BLaER1 treated with 17β-estradiol and CSF1 and Interleukin-3, amounts not matched to agents 10 nM and 100 nM (cell line): ENCODE results near the gene ERMAP.

Experiments used
- H3K27ac ChIP-seq, 11 experiments: shearing (Covaris generic); formaldehyde crosslinking; 2 replicates each; pipeline ENCODE4 v1.8.1; 2022
- H3K27me3 ChIP-seq, 11 experiments: shearing (Covaris generic); formaldehyde crosslinking; 2 replicates each; pipeline ENCODE4 v1.8.1; 2022
- H3K36me3 ChIP-seq, 11 experiments: shearing (Covaris generic); formaldehyde crosslinking; 2 replicates each; pipeline ENCODE4 v1.8.1; 2022
- H3K4me1 ChIP-seq, 10 experiments: shearing (Covaris generic); formaldehyde crosslinking; 2 replicates each; pipeline ENCODE4 v1.8.1; 2022
- H3K4me2 ChIP-seq, 11 experiments: shearing (Covaris generic); formaldehyde crosslinking; 2 replicates each; pipeline ENCODE4 v1.8.1; 2022
- H3K4me3 ChIP-seq, 10 experiments: shearing (Covaris generic); formaldehyde crosslinking; 2 replicates each; pipeline ENCODE4 v1.8.1; 2022
- H3K9ac ChIP-seq, 11 experiments: shearing (Covaris generic); formaldehyde crosslinking; 2 replicates each; pipeline ENCODE4 v1.8.1; 2022
- H3K9me3 ChIP-seq, 11 experiments: shearing (Covaris generic); formaldehyde crosslinking; replicated peaks in 1 of 11; 2 replicates each; pipeline ENCODE4 v1.8.1; 2022
- H4K20me1 ChIP-seq, 11 experiments: shearing (Covaris generic); formaldehyde crosslinking; 2 replicates each; pipeline ENCODE4 v1.8.1; 2022
- Cebpa-rat ChIP-seq, 11 experiments: shearing (Covaris generic); IDR thresholded peaks; 2 replicates each; pipeline ENCODE4 v1.8.1; 2022

ERMAP gene

GRCh38 chr1:42832641-42833240 is 15.8 kb downstream of the ERMAP start:
- Histone ChIP-seq H3K9ac (no peak overlapping the region), H4K20me1 (no peaks in the 10 kb centered on the region), H3K27me3 (no peaks in the 10 kb centered on the region), H3K9me3 (no peaks in the 10 kb centered on the region), H3K27ac (no peak overlapping the region), H3K4me2 (no peak overlapping the region), H3K36me3 (peaks cover 0 to 54% (median 0%) of the 10 kb centered on the region in 11 experiments; a peak in 9 of 22 replicates), H3K4me1 (peaks cover 0 to 23% (median 3%) of the 10 kb centered on the region in 10 experiments; a peak in 9 of 20 replicates), H3K4me3 (no peak overlapping the region)
- no peak for TF ChIP-seq Cebpa-rat (IDR thresholded peaks at IDR 0.05)

GRCh38 chr1:42833981-42834380 is 17.1 kb downstream of the ERMAP start:
- Histone ChIP-seq H3K27ac (no peak overlapping the region), H3K9me3 (no peaks in the 10 kb centered on the region), H3K4me1 (peaks cover 0 to 35% (median 12%) of the 10 kb centered on the region in 10 experiments; a peak in 11 of 20 replicates), H3K4me3 (no peak overlapping the region), H3K27me3 (no peaks in the 10 kb centered on the region), H3K9ac (no peak overlapping the region), H3K36me3 (peaks cover 0 to 42% (median 0%) of the 10 kb centered on the region in 11 experiments; a peak in 9 of 22 replicates), H3K4me2 (peak overlapping the region in 4 of 11 experiments; percentile 12 to 50 (median 34); a peak in 7 of 22 replicates), H4K20me1 (no peaks in the 10 kb centered on the region)
- no peak for TF ChIP-seq Cebpa-rat (IDR thresholded peaks at IDR 0.05)

- Histone ChIP-seq H3K9ac (no peak overlapping the region), H3K4me2 (no peak overlapping the region), H3K27ac (no peak overlapping the region), H3K9me3 (no peaks in the 10 kb centered on the region), H3K36me3 (peaks cover 0 to 36% (median 0%) of the 10 kb centered on the region in 11 experiments; a peak in 9 of 22 replicates), H3K4me3 (no peak overlapping the region), H4K20me1 (no peaks in the 10 kb centered on the region), H3K4me1 (peaks cover 0 to 35% (median 12%) of the 10 kb centered on the region in 10 experiments; a peak in 11 of 20 replicates), H3K27me3 (no peaks in the 10 kb centered on the region)
- TF ChIP-seq Cebpa-rat (IDR thresholded peaks at IDR 0.05): no peak
These were observed 17.9 kb downstream of the ERMAP start for GRCh38 chr1:42834803-42835202.

GRCh38 chr1:42835422-42835821 is 18.5 kb downstream of the ERMAP start:
- Histone ChIP-seq H3K36me3 (peaks cover 0 to 34% (median 0%) of the 10 kb centered on the region in 11 experiments; a peak in 9 of 22 replicates), H3K9me3 (no peaks in the 10 kb centered on the region), H3K9ac (no peak overlapping the region), H3K27ac (no peak overlapping the region), H3K4me3 (no peak overlapping the region), H3K27me3 (no peaks in the 10 kb centered on the region), H3K4me2 (no peak overlapping the region), H3K4me1 (peaks cover 0 to 35% (median 12%) of the 10 kb centered on the region in 10 experiments; a peak in 11 of 20 replicates), H4K20me1 (no peaks in the 10 kb centered on the region)
- no peak for TF ChIP-seq Cebpa-rat (IDR thresholded peaks at IDR 0.05)

GRCh38 chr1:42837709-42838108 is 20.8 kb downstream of the ERMAP start:
- H3K4me1 ChIP-seq: peaks cover 0 to 35% (median 12%) of the 10 kb centered on the region in 10 experiments; a peak in 11 of 20 replicates
- no peak overlapping the region; a peak in 1 of 22 replicates for H3K27ac ChIP-seq
- TF ChIP-seq Cebpa-rat (IDR thresholded peaks at IDR 0.05): no peak
- H3K9ac ChIP-seq: peak overlapping the region in 1 of 11 experiments; percentile 13; a peak in 1 of 22 replicates
- no peaks in the 10 kb centered on the region for H3K9me3 ChIP-seq
- H3K4me3 ChIP-seq: no peak overlapping the region
- H4K20me1 ChIP-seq: no peaks in the 10 kb centered on the region
- H3K36me3 ChIP-seq: peaks cover 0 to 40% (median 3%) of the 10 kb centered on the region in 11 experiments; a peak in 9 of 22 replicates
- no peaks in the 10 kb centered on the region for H3K27me3 ChIP-seq
- peak overlapping the region in 4 of 11 experiments; percentile 19 to 72 (median 60); a peak in 8 of 22 replicates for H3K4me2 ChIP-seq

GRCh38 chr1:42838482-42839190 is 21.7 kb downstream of the ERMAP start:
- no peak overlapping the region; a peak in 1 of 22 replicates for H3K27ac ChIP-seq
- TF ChIP-seq Cebpa-rat (IDR thresholded peaks at IDR 0.05): no peak
- H4K20me1 ChIP-seq: no peaks in the 10 kb centered on the region
- H3K36me3 ChIP-seq: peaks cover 0 to 50% (median 10%) of the 10 kb centered on the region in 11 experiments; a peak in 10 of 22 replicates
- no peaks in the 10 kb centered on the region for H3K27me3 ChIP-seq
- H3K9me3 ChIP-seq: no peaks in the 10 kb centered on the region
- H3K4me3 ChIP-seq: no peak overlapping the region
- H3K9ac ChIP-seq: no peak overlapping the region
- H3K4me1 ChIP-seq: peaks cover 0 to 33% (median 12%) of the 10 kb centered on the region in 10 experiments; a peak in 11 of 20 replicates
- H3K4me2 ChIP-seq: peak overlapping the region in 5 of 11 experiments; percentile 5 to 72 (median 55); a peak in 9 of 22 replicates

- H3K4me1 ChIP-seq: peaks cover 0 to 30% (median 13%) of the 10 kb centered on the region in 10 experiments; a peak in 15 of 20 replicates
- no peaks in the 10 kb centered on the region for H3K9me3 ChIP-seq
- H3K4me2 ChIP-seq: no peak overlapping the region
- peaks cover 0 to 39% (median 10%) of the 10 kb centered on the region in 11 experiments; a peak in 10 of 22 replicates for H3K36me3 ChIP-seq
- no peaks in the 10 kb centered on the region for H4K20me1 ChIP-seq
- TF ChIP-seq Cebpa-rat (IDR thresholded peaks at IDR 0.05): no peak
- no peaks in the 10 kb centered on the region for H3K27me3 ChIP-seq
- H3K9ac ChIP-seq: no peak overlapping the region
- no peak overlapping the region for H3K27ac ChIP-seq
- H3K4me3 ChIP-seq: no peak overlapping the region
These were observed 24.1 kb downstream of the ERMAP start for GRCh38 chr1:42841010-42841409.

GRCh38 chr1:42841440-42842147 is 24.7 kb downstream of the ERMAP start:
- Histone ChIP-seq H3K4me1 (peaks cover 0 to 30% (median 14%) of the 10 kb centered on the region in 10 experiments; a peak in 15 of 20 replicates), H3K27ac (no peak overlapping the region), H3K27me3 (no peaks in the 10 kb centered on the region), H3K36me3 (peaks cover 0 to 39% (median 10%) of the 10 kb centered on the region in 11 experiments; a peak in 10 of 22 replicates), H4K20me1 (no peaks in the 10 kb centered on the region), H3K9ac (no peak overlapping the region), H3K4me3 (no peak overlapping the region), H3K4me2 (no peak overlapping the region), H3K9me3 (no peaks in the 10 kb centered on the region)
- no peak for TF ChIP-seq Cebpa-rat (IDR thresholded peaks at IDR 0.05)
